GM12872 (cell line): Measurements from ENCODE around the gene NDOR1.

Experiments
- TF ChIP-seq, protein P1 (sequence below): IDR thresholded peaks from 3 replicates; pipeline ENCODE4 v1.5.1; 2011; ENCODE audit warnings: low read depth, mild to moderate bottlenecking, low read length, moderate library complexity; ENCODE audit not compliant: insufficient read depth

NDOR1 gene

DNA sequence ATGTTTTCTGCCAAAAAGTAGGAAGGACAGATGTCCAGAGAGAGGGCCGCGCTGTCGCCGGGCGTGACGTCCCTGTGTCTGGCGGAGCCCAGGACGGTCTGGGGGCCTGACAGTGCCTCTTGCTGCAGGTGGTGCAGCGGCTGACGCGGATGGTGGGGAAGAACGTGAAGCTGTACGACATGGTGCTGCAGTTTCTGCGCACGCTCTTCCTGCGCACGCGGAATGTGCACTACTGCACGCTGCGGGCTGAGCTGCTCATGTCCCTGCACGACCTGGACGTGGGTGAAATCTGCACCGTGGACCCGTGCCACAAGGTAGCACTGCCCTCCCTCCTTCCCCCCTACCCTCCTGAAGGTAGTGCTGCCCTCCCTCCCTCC is 57.4 kb downstream of the NDOR1 start:
- TF ChIP-seq, protein P1, sequence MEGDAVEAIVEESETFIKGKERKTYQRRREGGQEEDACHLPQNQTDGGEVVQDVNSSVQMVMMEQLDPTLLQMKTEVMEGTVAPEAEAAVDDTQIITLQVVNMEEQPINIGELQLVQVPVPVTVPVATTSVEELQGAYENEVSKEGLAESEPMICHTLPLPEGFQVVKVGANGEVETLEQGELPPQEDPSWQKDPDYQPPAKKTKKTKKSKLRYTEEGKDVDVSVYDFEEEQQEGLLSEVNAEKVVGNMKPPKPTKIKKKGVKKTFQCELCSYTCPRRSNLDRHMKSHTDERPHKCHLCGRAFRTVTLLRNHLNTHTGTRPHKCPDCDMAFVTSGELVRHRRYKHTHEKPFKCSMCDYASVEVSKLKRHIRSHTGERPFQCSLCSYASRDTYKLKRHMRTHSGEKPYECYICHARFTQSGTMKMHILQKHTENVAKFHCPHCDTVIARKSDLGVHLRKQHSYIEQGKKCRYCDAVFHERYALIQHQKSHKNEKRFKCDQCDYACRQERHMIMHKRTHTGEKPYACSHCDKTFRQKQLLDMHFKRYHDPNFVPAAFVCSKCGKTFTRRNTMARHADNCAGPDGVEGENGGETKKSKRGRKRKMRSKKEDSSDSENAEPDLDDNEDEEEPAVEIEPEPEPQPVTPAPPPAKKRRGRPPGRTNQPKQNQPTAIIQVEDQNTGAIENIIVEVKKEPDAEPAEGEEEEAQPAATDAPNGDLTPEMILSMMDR: no peak

GRCh38 chr9:137263506-137263905 is 58.0 kb downstream of the NDOR1 start:
- TF ChIP-seq, protein P1: no peak

DNA sequence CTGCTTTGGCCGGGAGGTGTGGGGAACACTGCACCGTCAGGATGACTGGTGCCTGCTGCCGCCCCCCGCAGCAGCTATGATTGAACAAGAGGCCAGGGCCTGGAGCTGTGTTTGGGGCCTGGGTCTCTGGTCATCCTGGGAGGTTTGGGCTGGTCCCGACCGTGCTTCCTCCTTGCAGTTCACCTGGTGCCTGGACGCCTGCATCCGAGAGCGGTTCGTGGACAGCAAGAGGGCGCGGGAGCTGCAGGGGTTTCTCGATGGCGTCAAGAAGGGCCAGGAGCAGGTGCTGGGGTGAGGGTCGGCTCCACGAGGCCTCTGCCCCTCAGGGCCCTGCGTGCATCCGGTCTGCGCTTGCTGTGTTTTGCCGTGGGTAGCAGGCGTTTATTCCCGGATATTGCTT is 58.6 kb downstream of the NDOR1 start:
- TF ChIP-seq, protein P1: no peak

DNA sequence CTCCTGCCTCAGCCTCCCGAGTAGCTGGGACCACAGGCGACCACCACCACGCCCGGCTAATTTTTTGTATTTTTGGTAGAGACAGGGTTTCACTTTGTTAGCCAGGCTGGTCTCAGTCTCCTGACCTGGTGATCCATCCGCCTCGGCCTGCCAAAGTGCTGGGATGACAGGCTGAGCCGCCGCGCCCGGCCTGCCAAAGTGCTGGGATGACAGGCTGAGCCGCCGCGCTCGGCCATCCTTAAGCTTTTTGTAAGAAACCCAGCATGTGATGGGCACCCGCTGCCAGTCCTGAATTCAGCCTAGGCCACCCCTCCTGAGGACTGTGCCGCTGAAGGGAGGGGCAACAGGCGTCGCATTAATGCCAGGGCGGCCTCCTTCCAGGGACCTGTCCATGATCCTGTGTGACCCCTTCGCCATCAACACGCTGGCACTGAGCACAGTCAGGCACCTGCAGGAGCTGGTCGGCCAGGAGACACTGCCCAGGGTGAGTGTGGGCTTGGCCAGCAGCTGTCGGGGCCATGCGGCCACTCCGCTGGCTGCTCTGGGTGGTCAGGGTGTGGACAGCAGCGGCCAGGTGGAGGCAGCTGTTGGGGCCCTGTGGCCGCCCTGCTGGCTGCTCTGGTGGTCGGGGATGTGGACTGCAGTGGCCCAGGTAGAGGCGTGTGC is 60.1 kb downstream of the NDOR1 start:
- TF ChIP-seq, protein P1: no peak

GRCh38 chr9:137266162-137266527 is 60.6 kb downstream of the NDOR1 start:
- TF ChIP-seq, protein P1: no peak
